Activated CD4-positive, alpha-beta T cell treated with anti-CD3 and anti-CD28 coated beads for 48 hours (primary cell): ENCODE measurements around the gene CHID1.
A peak's percentile ranks its signal among the peaks of the same experiment; 100 is the strongest.

Experiments used
- DNase-seq: peaks from one replicate; pipeline ENCODE4 v3.0.0-alpha.2; 2020

The CHID1 gene

DNA sequence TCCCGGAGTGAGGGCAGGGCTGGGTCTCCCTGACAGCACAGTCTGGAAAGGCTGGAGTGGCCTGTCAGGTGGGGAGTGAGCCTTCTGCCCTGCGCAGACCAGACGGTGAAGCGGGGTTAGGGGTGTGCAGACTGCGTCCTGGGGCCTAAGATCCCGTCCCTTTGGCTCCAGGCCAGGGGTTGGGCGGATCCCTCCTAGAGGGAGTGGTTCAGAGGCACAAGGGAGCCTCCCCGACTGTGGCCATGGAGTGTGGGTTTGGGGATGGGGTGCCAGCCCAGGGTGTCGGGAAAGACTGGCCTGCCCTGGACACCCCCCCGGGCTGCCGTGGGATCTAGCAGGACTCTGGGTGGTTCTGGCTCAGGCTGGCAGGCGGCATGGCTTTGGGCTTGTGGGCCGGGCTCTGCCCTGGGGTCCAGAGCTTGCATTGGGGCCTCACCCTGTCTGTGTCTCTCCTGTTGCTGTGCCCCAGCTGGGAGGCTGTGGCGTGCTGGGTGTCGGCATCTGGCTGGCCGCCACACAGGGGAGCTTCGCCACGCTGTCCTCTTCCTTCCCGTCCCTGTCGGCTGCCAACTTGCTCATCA, 48.4 kb downstream of the CHID1 start:
- DNase-seq: no peak

DNA sequence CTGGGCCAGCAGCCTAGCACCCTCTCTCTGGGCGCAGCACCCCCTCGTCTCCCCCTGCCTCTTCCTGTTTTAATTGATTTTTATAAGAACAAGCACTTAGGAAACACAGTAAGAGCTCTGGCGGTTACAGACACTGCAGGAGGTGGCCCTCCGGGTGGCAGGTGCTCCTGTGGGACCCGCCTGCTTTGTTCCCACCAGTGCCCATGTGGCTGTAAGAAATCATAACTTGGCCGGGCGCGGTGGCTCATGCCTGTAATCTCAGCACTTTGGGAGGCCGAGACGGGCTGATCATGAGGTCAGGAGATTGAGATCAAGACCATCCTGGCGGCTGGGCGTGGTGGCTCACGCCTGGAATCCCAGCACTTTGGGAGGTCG, 49.5 kb downstream of the CHID1 start:
- DNase-seq: no peak

DNA sequence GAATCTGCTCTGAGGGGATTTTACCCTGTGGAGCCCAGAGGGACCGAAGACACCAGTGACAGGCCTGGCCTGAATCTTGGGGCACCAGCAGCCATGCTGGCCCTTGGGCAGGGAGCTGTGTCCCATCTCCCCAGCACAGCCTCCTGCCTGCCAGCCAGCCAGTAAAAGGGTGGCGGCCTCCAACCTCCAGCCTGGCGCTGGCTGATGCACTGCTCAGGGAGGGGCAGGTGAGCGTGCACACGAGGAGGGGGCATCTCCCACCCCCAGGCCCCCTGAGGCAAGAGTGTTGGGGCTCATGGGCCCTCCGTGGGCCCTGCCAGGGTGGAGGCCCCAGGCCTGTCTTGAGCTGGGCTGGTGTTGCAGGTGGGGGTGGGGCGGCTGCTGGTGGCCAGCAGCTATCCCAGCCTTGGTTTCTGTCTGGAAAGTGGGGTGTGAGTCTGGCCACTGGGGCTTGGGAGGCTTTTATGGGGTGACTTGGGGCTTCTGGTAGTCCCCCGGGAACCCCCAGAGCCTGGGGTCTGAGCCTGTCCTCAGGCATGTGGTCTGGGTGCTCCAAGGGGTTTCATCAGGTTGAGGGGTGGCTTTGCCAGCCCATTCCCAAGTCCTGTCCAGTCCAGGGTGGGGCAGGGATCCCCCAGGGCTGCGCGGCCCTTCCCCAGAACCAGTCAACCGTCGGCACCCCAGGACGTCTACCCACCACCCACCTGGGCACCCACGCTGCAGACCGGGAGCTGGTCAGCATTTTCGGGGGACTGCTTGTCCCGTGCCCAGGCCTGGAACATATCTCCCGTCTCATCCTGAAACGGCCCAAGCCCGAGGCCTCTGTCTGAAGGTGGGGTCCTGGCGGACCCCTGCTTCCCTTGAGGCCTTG, 50.1 kb downstream of the CHID1 start:
- no peak for DNase-seq

DNA sequence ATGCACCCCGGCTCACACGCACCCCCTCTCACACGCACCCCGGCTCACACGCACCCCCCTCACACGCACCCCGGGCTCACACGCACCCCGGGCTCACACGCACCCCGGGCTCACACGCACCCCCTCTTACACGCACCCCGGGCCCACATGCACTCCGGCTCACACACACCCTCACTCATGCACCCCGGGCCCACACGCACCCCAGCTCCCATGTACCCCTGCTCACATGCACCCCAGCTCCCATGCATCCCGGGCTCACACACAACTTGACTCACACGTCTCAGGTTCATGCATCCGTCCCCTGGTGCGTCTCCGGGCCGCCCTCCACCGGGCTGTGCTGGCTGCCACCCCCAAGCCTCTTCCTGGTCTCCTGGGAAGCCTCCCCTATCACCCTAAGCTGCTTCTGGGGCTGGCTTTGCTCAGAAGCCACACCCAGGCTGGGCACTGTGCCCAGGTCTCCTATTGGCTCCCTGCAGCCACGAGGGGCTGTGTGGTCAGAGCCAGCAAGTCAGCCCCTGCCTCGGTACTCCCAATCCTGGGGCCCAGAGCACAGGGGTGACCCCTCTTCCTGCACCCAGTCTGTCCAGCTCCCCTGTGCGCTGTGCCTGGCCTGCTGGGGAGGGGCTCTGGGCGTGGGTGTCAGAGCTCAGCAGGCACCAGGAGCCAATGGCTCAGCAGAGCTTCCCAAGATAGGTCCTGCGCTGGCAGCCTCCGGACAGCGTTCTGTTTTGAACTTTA, 51.0 kb downstream of the CHID1 start:
- no peak for DNase-seq

DNA sequence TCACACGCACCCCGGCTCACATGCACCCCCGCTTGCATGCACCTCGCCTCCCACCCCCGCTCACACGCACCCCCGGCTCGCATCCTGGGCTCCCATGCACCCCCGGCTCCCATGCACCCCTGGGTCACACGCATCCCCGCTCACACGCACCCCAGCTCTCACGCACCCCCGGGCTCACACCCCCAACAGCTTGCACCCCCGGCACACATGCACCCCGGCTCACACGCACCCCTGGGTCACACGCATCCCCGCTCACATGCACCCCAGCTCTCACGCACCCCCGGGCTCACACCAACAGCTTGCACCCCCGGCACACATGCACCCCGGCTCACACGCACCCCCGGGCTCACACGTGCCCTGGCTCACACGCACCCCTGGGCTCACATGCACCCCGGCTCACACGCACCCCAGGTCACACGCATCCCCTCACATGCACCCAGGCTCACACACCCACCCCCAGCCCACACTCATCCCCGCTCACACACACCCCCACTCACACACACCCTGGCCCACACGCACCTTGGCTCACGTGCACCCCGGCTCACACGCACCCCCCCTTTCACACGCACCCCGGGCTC, 51.8 kb downstream of the CHID1 start:
- no peak for DNase-seq

DNA sequence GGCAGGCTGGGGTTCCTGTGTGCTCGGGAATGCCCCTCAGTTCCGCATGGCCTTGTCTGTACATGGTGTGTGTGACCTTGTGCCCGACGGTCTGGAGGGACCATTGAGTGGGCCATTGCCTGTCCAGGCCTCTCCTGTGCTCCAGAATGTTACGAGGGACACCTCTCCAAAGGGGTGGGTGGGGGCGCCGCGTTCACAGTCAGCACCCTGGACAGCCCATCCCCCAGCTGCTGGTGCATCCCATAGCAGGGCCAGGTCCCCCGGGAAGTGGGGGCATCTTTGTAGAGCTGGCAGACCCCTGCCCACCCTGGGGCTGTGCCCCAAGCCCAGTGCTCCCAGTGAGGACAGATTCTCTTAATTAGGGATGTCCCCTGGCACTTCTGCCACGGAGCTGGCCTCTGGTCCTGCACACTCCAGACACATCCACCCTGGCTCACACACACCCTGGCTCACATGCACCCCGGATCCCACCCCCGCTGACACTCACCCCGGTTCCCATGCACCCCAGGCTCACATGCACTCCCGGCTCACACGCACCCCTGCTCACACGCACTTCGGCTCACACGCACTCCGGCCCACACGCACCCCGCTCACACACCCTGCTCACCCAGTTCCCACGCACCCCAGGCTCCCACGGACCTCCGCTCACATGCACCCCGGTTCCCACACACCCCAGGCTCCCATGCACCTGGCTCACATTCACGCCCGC, 52.4 kb downstream of the CHID1 start:
- no peak for DNase-seq

DNA sequence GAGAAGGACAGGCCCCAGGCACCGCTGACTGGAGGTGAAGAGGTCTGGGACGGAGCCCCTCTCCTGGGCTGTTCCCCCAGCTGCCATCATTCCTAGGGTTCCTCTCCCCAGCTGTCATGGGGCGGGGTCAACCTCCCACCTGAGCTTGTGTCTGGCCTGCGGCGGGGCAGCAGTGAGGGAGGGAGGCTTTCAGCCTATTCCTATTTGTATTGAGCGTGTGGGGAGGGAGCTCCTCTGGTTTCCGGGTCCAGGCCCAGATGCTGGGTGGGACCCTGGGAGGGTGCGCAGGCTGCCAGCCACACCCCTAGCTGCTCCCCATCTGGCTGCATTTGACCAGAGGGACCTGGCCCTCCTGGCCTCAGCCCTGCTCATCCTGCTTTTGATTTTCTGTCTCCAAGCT, 54.2 kb downstream of the CHID1 start:
- DNase-seq: no peak

DNA sequence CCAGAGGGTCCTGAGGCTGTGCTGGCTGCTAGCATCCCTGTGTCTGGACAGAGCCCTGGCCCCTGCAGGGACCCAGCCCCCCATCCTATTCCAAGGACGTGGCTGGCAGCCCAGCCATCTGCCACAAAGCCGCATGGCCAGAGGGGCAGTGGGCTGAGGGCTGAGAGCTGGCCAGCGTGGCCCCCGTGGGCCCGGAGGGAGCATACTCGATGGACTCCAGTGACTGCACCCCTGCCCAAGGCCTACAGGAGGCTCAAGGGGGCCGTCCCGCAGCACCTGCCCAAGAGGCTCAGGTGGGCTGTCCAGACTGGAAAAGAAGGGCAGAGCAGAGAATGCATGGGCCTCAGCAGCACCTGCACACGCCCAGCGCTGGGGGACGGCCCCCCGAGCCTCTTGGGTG, 54.8 kb downstream of the CHID1 start:
- DNase-seq: no peak

DNA sequence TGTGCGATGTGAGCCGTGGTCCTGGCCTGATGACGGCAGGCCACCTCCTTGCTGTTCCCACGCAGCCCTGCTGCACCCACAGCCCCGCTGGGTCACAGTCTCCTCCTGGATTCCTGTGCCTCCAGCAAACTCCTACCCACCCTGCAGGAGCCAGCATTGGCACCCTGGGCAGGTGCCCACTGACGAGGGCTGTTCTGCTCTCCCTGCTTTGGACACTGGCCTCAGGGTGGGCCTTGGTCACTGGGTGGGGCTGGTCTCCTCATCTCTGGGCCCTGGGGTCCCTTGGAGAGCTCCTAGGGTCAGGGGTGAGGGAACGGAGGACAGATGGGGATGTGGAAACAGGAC, 55.3 kb downstream of the CHID1 start:
- no peak for DNase-seq

DNA sequence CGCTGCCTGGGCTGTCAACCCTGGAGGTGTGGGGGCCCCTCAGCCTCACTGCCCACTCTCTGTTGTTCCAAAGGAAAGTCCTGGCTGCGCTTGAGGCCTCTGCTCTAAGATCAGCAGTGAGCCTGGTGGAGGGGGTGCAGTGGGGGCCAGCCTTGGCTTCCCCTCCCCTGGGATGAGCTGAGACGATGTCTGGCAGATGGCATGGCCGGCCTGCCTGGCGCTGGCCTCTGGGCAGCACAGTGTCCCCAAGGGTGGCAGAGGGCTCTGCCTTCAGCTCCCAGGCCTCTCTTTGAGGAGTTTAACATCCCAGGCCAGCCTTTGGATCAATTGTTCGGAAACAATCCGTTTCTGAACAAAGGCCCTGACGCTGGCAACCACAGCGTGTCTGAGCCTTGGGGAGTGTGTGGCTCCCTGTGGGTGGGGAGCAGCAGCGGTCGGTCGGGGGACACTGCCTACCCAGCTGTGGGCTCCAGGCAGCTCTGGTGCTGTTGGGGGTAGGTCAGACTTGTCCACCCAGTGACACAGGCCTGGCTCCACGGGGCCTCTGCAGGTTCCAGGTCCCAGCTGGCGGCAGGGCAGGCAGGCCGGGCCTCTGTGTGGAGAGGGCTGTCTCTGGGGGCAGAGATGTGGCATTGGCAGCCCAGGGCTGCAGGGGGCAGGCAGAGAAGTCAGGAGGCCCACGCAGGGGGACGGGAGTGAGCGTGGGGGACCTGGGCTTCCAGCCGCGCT, 55.8 kb downstream of the CHID1 start:
- DNase-seq: no peak

DNA sequence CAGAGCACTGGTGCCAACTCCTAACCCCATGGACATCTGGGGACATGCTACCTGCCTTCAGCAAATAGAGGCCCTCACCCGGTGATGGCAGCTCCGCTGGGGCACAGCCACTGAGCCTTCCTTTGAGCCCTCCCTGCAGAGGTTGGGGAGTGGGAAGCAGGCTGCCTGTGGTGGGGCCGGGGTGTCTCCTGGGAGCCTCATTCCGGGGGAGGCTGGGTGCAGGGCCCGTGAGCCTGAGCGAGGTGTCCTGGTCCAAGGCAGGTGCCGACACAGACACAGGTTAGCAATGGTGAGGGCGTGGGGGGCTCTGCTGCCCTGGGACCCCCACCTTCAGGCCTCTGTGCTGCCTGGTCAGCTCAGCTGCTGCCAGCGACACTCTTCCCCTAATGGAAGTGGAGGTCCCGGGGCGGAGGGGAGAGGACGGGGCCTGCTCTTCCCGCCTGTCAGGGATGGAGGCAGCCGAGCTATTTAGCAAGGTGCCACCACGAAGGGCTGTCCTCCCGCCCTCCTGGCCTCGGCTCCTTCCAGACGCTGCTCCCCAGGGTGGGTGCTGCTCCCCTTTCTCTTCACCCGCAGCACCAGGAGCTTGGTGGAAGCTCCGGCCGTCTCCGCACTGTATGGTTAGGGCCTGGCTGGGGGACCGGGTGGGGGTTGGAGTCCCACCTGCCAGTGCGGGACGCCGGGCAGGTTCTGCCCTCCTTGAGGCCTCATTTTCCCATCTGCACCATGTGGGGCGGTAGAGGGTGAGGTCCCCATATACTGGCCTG, 56.7 kb downstream of the CHID1 start:
- no peak for DNase-seq

DNA sequence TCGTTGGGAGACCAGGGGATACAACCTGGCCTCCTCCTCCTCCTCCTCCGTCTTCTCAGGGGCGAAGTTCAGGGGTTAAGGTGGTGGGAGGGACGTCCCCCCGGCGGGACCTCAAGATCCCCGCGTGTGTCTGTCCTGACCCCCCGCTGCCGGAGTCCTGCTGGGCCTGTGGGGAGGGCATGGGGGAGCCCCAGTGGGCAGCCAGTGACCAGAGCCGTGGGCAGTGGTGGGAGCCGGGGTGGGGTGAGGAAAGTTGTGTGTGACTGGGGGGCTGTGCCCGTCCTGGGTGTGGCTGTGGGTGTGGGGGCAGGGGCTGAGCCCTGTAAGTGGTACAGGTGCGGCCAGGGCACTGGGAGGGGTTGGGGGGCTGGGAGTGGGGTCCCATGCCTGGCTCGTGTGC, 57.8 kb downstream of the CHID1 start:
- DNase-seq: no peak

DNA sequence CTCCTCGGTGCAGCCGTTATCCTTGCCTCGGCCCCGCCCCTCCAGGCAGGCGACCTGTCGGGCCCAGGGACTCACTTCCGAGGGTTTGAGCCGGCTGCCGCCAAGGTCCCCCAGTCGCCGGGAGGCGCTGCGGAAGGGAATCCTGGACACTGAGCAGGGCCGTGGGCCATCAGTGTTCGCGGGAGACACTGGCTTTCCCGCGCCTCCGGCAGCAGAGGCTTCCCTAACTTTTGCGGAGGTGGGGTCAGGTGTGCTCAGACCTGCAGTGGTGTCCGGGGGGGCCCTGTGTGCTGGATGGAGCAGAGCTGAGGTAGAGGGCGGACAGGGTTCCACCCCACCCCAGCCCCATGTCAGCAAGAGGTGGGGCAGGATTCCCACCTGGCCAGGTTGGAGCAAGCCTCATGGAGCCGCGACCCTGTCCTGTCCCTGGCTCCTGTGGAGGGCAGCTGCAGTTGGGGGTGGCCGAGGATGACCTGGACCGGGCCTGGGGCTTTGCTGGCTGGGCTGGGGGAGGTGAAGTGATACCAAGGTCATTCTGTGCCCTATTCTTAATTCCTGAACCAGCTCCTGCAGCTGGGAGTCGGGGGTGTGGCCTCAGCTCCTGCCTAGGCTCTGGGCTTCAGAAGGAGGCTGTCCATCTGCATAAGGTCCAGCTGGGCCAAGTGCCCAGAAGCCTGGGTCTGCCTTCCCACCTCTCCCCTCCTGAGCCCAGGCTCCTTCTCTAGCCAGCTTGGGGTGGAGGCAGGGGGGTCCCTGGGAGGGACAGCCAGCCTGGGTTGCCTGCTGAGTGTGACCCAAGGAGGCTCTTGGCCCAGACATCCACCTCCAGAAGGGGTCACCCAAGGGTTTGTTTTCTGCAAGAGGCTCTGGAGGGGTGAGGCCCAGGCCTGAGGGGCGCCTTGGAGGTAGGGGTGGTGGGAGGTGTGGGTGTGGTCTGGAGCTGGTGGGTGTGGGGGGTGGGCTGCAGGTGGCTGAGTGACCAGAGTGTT, 59.5 kb downstream of the CHID1 start:
- DNase-seq: no peak

DNA sequence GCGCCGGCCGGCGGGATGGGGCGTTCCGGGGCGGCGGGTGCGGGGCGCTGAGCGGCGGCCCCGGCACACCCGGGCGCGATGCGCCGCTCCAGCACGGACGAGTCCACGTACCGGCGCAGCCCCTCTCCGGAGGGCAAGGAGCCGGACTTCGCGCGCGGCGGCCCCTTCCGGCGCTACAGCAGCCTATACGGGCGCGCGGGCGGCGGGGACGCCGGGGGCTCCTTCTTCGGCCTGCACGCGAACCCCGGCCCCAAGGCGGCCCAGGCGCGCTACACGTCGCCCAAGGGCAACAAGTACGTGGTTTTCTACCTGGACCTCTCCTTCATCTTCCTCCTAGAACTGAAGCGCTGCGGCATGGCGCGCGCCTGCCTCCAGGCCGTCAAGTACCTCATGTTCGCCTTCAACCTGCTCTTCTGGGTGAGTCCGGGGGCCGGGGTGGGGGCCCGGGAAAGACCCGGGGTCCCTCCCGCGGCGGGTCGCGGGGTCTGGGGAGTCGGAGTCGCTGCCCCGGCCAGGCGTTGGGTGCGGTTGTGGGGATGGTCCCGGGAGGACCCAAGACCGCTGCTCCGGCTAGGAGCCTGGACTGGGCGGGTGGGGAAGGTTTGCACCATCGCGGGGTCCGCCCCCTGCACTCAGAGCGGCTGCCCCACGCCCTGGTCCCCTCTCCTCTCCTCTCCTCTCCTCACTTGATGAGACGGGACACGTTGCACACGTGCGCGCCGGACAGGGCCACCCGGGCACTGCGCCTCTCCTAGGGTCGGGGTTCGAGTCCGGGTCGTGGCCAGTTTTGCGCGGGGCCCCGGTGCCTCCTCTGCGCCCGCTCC, 60.4 kb downstream of the CHID1 start:
- DNase-seq: no peak

DNA sequence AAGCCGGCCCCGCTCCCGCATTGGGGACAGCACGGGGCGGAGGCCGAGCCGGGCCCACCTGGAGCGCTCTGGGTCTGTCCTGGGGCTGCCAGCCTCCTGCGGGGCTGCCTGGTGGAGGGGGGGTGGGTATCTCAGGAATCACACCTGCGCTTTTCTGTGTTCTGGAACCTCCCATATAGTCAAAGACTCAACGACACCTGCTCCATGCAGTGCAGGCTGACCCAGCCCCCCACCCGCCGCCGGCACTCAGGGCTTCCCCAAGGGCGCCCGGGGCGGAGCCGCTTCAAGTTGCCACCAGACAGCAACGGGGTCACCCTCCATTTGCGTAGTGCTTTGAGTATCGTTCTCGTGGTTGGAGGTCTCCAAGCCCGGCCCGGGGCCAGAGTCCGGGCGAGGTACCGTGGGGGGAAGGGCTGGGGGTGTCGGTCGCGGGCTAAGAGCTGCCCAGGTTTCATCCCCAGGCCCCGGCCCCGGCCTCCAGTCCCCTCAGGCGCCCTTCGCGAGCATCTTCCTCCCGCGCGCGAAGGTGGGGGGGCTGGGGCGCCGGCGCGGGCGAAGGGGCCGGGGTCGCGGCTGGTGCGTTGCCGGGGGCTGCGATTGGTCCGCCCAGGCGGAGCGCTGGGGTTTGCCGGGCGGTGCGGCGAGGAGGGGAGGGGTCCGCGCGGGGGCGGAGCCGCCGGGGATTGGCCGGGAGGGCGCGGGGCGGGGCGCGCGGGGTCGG, 61.3 kb downstream of the CHID1 start:
- DNase-seq: no peak

DNA sequence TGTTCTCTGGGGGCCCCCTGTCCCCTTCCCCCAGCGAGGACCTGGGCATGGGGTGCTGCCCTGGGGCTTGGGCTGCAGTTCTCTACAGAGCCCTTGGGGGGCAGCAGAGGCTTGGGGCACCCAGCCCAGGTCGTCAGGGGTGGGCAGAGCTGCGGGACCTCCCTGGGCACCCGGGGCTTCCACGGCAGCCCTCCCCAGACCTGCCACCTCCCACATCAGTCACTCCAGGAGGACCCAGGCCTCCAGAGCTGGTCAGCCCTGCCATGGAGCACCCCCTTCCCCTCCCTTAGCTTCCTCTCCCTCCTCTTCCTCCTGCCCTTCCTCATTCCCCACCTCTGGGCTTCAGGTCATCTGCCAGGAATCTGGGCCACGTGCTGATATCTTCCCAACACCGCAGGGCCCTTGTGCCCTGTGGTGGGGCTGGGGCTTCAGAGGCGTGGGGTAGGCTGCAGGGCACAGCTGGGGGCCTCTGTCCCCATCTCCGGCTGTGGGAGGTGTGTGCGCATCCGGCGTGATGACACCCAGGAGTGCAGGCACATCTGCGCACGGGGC, 62.2 kb downstream of the CHID1 start:
- DNase-seq: peak; percentile 76

DNA sequence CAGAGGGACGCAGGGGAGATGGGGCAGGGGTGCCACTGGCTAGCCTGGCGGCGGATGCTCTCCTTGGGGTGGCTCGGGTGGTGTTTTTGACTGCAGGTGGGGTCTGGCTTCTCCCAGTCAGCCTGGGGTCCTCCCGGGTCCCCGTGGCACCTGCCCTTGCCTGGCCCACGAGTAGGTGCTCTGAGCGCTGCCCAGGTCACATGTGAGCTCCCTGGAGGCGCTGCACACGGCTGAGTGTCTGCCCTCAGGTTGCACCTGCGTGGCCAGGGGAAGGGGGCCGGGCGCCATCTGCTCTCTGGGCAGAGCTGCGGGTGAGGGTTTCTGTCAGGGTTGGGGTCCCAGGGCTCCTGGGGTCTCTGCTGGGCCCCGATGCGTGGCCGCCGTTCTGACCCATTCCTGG, 62.7 kb downstream of the CHID1 start:
- no peak for DNase-seq

DNA sequence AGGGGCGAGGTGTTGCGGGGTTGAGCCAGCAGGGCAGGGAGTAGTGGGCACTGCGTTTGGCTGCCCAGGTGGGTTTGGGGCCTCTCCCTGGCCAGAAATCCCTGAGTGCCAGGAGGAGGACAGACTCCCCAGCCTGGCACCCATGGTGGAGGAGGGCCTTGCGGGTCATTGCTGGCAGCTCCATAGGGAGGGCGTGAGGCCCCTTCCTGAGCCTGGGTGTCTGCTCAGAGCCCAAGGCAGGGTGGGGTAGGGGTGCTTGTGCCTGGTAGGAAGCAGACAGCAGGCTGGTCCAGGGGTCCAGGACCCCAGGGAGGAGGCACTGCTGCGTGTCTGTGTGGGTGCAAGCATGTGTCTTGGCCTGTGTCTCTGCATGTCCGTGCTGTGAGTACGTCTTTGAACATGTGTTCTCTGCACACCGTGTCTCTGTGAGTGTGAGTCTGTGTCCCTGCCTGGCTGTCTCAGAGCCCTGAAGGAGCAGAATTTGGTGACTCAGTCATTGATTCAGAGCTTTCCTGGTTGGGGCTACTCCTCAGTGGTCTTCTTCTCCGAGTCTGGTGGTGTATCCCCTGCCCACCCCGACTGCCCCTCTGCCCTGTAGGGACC, 64.0 kb downstream of the CHID1 start:
- DNase-seq: no peak
